K562 (cell line): Measurements from ENCODE around the gene DLX2. TPM values are rescaled to one million over a fixed set of nuclear protein-coding genes. Genes with fewer than 3 reads are reported as not detected.
A peak's percentile ranks its signal among the peaks of the same experiment; 100 is the strongest.

ENCODE experiments used
- BRCA1 ChIP-seq, 2 experiments: fragments of 450-650 bp in 1 of 2; sonication (generic) in 1 of 2; formaldehyde crosslinking in 1 of 2; IDR thresholded peaks; 2 replicates each; pipeline versions ENCODE4 v1.5.0 to v1.6.1; 2017 to 2020; ENCODE audit warnings: mild to moderate bottlenecking in 1 of 2, missing genetic modification reagents in 1 of 2
- CHD2 ChIP-seq: IDR thresholded peaks from 2 replicates; pipeline ENCODE4 v1.6.1; 2011; ENCODE audit warnings: low read depth, low read length
- COPS2 ChIP-seq: fragments of 450-650 bp; conservative IDR thresholded peaks from 2 replicates; pipeline ENCODE4 v1.6.1; 2016; ENCODE audit warnings: mild to moderate bottlenecking, moderate library complexity
- CSDE1 ChIP-seq, 2 experiments: fragments of 450-650 bp; IDR thresholded peaks; 2 replicates each; pipeline ENCODE4 v1.6.1; 2016; ENCODE audit warnings: mild to moderate bottlenecking in 1 of 2
- E2F3 ChIP-seq: fragments of 250-450 bp; sonication (Bioruptor Pico); IDR thresholded peaks from 2 replicates; pipeline ENCODE4 v1.4.0; 2020; ENCODE audit warnings: mild to moderate bottlenecking
- HMG20B ChIP-seq: fragments of 250-450 bp; sonication (Bioruptor Pico); IDR thresholded peaks from 2 replicates; pipeline ENCODE4 v1.5.0; 2021; ENCODE audit warnings: mild to moderate bottlenecking
- ILK ChIP-seq: fragments of 450-650 bp; IDR thresholded peaks from 2 replicates; pipeline ENCODE4 v1.6.1; 2016; ENCODE audit warnings: missing genetic modification characterization, low read depth, mild to moderate bottlenecking, missing compliant biosample characterization, moderate library complexity, borderline replicate concordance
- KLF10 ChIP-seq: fragments of 250-450 bp; sonication (Bioruptor Pico); IDR thresholded peaks from 2 replicates; pipeline ENCODE4 v1.6.1; 2021; ENCODE audit warnings: matching md5 sums
- MECOM ChIP-seq: fragments of 250-450 bp; sonication (Bioruptor Pico); IDR thresholded peaks from 2 replicates; pipeline ENCODE4 v1.8.0; 2022; ENCODE audit warnings: inconsistent platforms
- MEF2A ChIP-seq: IDR thresholded peaks from 2 replicates; pipeline ENCODE4 v1.6.1; 2011; ENCODE audit warnings: low read depth, mild to moderate bottlenecking, low read length, moderate library complexity; ENCODE audit not compliant: control insufficient read depth
- NEUROD1 ChIP-seq: fragments of 150-350 bp; IDR thresholded peaks from 2 replicates; pipeline ENCODE4 v1.6.1; 2014; ENCODE audit warnings: borderline replicate concordance, low read length, low read depth; ENCODE audit not compliant: partially characterized antibody
- RNF2 ChIP-seq: sonication (generic); IDR thresholded peaks from 2 replicates; pipeline ENCODE4 v1.6.1; 2016
- TCF7 ChIP-seq: sonication (generic); IDR thresholded peaks from 2 replicates; pipeline ENCODE4 v1.6.1; 2016; ENCODE audit warnings: antibody characterized with exemption, borderline replicate concordance
- TFAM ChIP-seq: fragments of 250-450 bp; sonication (Bioruptor Pico); conservative IDR thresholded peaks from 2 replicates; pipeline ENCODE4 v1.5.0; 2021; ENCODE audit warnings: mild to moderate bottlenecking, moderate library complexity
- THRA ChIP-seq: fragments of 450-650 bp; IDR thresholded peaks from 2 replicates; pipeline ENCODE4 v1.6.1; 2017; ENCODE audit warnings: mild to moderate bottlenecking, moderate library complexity
- THRAP3 ChIP-seq: fragments of 450-650 bp; IDR thresholded peaks from 2 replicates; pipeline ENCODE4 v1.6.1; 2016; ENCODE audit warnings: mild to moderate bottlenecking, inconsistent platforms, borderline replicate concordance
- ZC3H8 ChIP-seq: fragments of 450-650 bp; IDR thresholded peaks from 2 replicates; pipeline ENCODE4 v1.6.1; 2017
- ZFP30 ChIP-seq: fragments of 250-450 bp; sonication (Bioruptor Pico); IDR thresholded peaks from 2 replicates; pipeline ENCODE4 v1.8.0; 2022; ENCODE audit warnings: moderate library complexity, mild to moderate bottlenecking, inconsistent platforms, borderline replicate concordance
- ZNF146 ChIP-seq: IDR thresholded peaks from one replicate; pipeline ENCODE4 v1.6.1; 2018; ENCODE audit warnings: missing compliant biosample characterization; ENCODE audit not compliant: unreplicated experiment
- ZNF165 ChIP-seq: fragments of 250-450 bp; sonication (Bioruptor Pico); IDR thresholded peaks from 2 replicates; pipeline ENCODE4 v1.4.0; 2020; ENCODE audit warnings: borderline replicate concordance
- ZNF174 ChIP-seq: fragments of 250-450 bp; sonication (Bioruptor Pico); IDR thresholded peaks from 2 replicates; pipeline ENCODE4 v1.4.0; 2020; ENCODE audit warnings: mild to moderate bottlenecking
- ZNF263 ChIP-seq: sonication (generic); formaldehyde crosslinking; IDR thresholded peaks from 2 replicates; pipeline ENCODE4 v1.8.0; 2022; ENCODE audit warnings: mild to moderate bottlenecking, missing genetic modification reagents, borderline replicate concordance
- ZNF3 ChIP-seq: fragments of 250-450 bp; sonication (Bioruptor Pico); IDR thresholded peaks from 2 replicates; pipeline ENCODE4 v1.5.0; 2021; ENCODE audit warnings: mild to moderate bottlenecking, moderate library complexity
- ZNF740 ChIP-seq, 3 experiments: fragments of 200-800 bp in 1 of 3; sonication (Bioruptor generic) in 1 of 3; sonication (generic) in 1 of 3; formaldehyde crosslinking in 1 of 3; IDR thresholded peaks; 2 replicates each; pipeline versions ENCODE4 v1.6.1 to v1.8.0; 2016 to 2022; ENCODE audit warnings: mild to moderate bottlenecking in 2 of 3, missing compliant biosample characterization in 2 of 3, missing genetic modification characterization in 2 of 3, missing genetic modification reagents in 1 of 3
- ZNF785 ChIP-seq: fragments of 250-450 bp; sonication (Bioruptor Pico); IDR thresholded peaks from 2 replicates; pipeline ENCODE4 v1.4.0; 2020; ENCODE audit warnings: mild to moderate bottlenecking
- polyA plus RNA-seq, 8 experiments: library from polyadenylated mRNA; depleted of rRNA in 4 of 8; stranded (reverse) in 5 of 8; unstranded in 3 of 8; fragments of >200 nt; fragmentation: Nextera tagmentation in 2 of 8; fragmentation: Illumina TruSeq in 1 of 8; extraction: Ambion mirVana in 2 of 8; extraction: Trizol in 1 of 8; gene quantifications; 2 replicates each; pipeline versions ENCODE4 v1.2.1 to v1.2.3, GENCODE V29; 2011 to 2014; ENCODE audit warnings: inconsistent platforms in 1 of 8, missing spikeins in 1 of 8
- total RNA-seq, 7 experiments: library from RNA; depleted of rRNA in 6 of 7; stranded (reverse); fragments of >200 nt in 6 of 7; fragmentation: Illumina TruSeq in 2 of 7; extraction: Trizol in 2 of 7; gene quantifications; 2 replicates each; pipeline versions ENCODE4 v1.2.1 to v1.2.3, GENCODE V29; 2011 to 2021; ENCODE audit warnings: low replicate concordance in 1 of 7
- TF ChIP-seq, protein P1 (sequence below): fragments of 250-450 bp; sonication (Bioruptor Pico); IDR thresholded peaks from 2 replicates; pipeline ENCODE4 v1.5.0; 2021

The DLX2 gene
- total and polyA plus RNA-seq, 9 of the 15 experiments (the other 6 are each of a cell fraction or from before 2014, with no cell fraction given): 0.14 to 4.3 (median 0.86) TPM

- TF ChIP-seq ZNF740 (CRISPR knock-in tag; IDR thresholded peaks at IDR 0.05): peak; percentile 71
- TF ChIP-seq ZNF740 (tag; IDR thresholded peaks at IDR 0.05): no peak
- no peak for TF ChIP-seq MEF2A
- TF ChIP-seq ZNF3 (CRISPR knock-in tag): no peak
- no peak for TF ChIP-seq ZC3H8
- TF ChIP-seq THRA: no peak
- TF ChIP-seq E2F3 (CRISPR knock-in tag): peak; percentile 63; the same call in 1 of the 2 replicates
- TF ChIP-seq BRCA1 (IDR thresholded peaks at IDR 0.05): no peak
- TF ChIP-seq BRCA1 (CRISPR knock-in tag; IDR thresholded peaks at IDR 0.05): no peak
- no peak for TF ChIP-seq ZNF174 (CRISPR knock-in tag)
- no peak for TF ChIP-seq THRAP3
- peak; percentile 59; the same call in 1 of the 2 replicates for TF ChIP-seq CHD2
- no peak for TF ChIP-seq ZNF165 (CRISPR knock-in tag)
- TF ChIP-seq TCF7: peak; percentile 84; the same call in 1 of the 2 replicates
- TF ChIP-seq CSDE1 (IDR thresholded peaks at IDR 0.05): no peak
- TF ChIP-seq ZNF146 (CRISPR knock-in tag): no peak
- 0 out of 2 replicates have a peak, but pooled peaks have one; percentile 34 for TF ChIP-seq MECOM (CRISPR knock-in tag)
- TF ChIP-seq ZNF263: peak; percentile 32; the same call in 1 of the 2 replicates
- no peak for TF ChIP-seq NEUROD1
- peak; percentile 82; the same call in 1 of the 2 replicates for TF ChIP-seq RNF2
- no peak for TF ChIP-seq TFAM (CRISPR knock-in tag)
- no peak for TF ChIP-seq ZFP30 (CRISPR knock-in tag)
- TF ChIP-seq ZNF785 (CRISPR knock-in tag): no peak
- 0 out of 2 replicates have a peak, but pooled peaks have one; percentile 31 for TF ChIP-seq KLF10
- TF ChIP-seq HMG20B (CRISPR knock-in tag): no peak
- TF ChIP-seq, protein P1, sequence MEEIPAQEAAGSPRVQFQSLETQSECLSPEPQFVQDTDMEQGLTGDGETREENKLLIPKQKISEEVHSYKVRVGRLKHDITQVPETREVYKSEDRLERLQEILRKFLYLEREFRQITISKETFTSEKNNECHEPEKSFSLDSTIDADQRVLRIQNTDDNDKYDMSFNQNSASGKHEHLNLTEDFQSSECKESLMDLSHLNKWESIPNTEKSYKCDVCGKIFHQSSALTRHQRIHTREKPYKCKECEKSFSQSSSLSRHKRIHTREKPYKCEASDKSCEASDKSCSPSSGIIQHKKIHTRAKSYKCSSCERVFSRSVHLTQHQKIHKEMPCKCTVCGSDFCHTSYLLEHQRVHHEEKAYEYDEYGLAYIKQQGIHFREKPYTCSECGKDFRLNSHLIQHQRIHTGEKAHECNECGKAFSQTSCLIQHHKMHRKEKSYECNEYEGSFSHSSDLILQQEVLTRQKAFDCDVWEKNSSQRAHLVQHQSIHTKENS: no peak
- no peak for TF ChIP-seq ILK (tag)
- no peak for TF ChIP-seq COPS2
Observed at GRCh38 chr2:172098650-172099471, 3.8 kb downstream of the DLX2 start (continued).
